HL-60 (cell line): ENCODE results near the gene PAPOLA.

Source experiments
- DNase-seq, 2 experiments: peaks; one replicate each; pipeline ENCODE4 v3.0.0-alpha.2; 2010 to 2020; ENCODE audit warnings: low read depth in 1 of 2, low spot score in 1 of 2
- H3K27ac ChIP-seq: fragments of 250-450 bp; sonication (Bioruptor Pico); replicated peaks from 2 replicates; pipeline ENCODE4 v1.5.1; 2020; ENCODE audit warnings: mild to moderate bottlenecking, moderate library complexity
- H3K27me3 ChIP-seq: fragments of 250-450 bp; sonication (Bioruptor Pico); 2 replicates; pipeline ENCODE4 v1.5.1; 2021; ENCODE audit warnings: mild to moderate bottlenecking, moderate library complexity; ENCODE audit not compliant: insufficient read depth, poor library complexity, severe bottlenecking
- H3K4me3 ChIP-seq: replicated peaks from 2 replicates; pipeline ENCODE4 v1.5.1; 2011; ENCODE audit warnings: mild to moderate bottlenecking, control low read depth, low read length; ENCODE audit not compliant: insufficient read depth
- CTCF ChIP-seq: IDR thresholded peaks from one replicate; pipeline ENCODE4 v1.5.1; 2011; ENCODE audit warnings: low read length, control low read depth, inconsistent platforms; ENCODE audit not compliant: insufficient read depth
- GABPA ChIP-seq: IDR thresholded peaks from 2 replicates; pipeline ENCODE4 v1.6.1; 2012; ENCODE audit warnings: low read depth
- POLR2AphosphoS5 ChIP-seq: IDR thresholded peaks from 2 replicates; pipeline ENCODE4 v1.6.1; 2012; ENCODE audit warnings: low read depth
- REST ChIP-seq: IDR thresholded peaks from 2 replicates; pipeline ENCODE4 v1.6.1; 2012; ENCODE audit warnings: low read depth; ENCODE audit not compliant: insufficient replicate concordance
- SPI1 ChIP-seq: IDR thresholded peaks from 2 replicates; pipeline ENCODE4 v1.6.1; 2012; ENCODE audit warnings: low read depth, mild to moderate bottlenecking, borderline replicate concordance

The PAPOLA gene

GRCh38 chr14:96481731-96482314, 20.4 kb upstream of the PAPOLA start:
- no peak for DNase-seq
- Histone ChIP-seq H3K27me3 (no peaks in the 10 kb centered on the region), H3K4me3 (no peak overlapping the region), H3K27ac (no peak overlapping the region)
- no peak for TF ChIP-seq REST
- no peak for TF ChIP-seq POLR2AphosphoS5

- Histone ChIP-seq H3K27ac (no peak overlapping the region), H3K27me3 (no peaks in the 10 kb centered on the region), H3K4me3 (no peak overlapping the region)
- no peak for DNase-seq
- no peak for TF ChIP-seq POLR2AphosphoS5
- TF ChIP-seq CTCF = no peak
- no peak for TF ChIP-seq REST
Measured at GRCh38 chr14:96482986-96483385, 19.2 kb upstream of the PAPOLA start.

- no peak for TF ChIP-seq REST
- H3K27me3 ChIP-seq = no peaks in the 10 kb centered on the region
- no peak for DNase-seq
- no peak overlapping the region for H3K4me3 ChIP-seq
- H3K27ac ChIP-seq = no peak overlapping the region
Measured at GRCh38 chr14:96484399-96484798, 17.8 kb upstream of the PAPOLA start.

GRCh38 chr14:96486705-96487104, 15.5 kb upstream of the PAPOLA start:
- no peak for TF ChIP-seq SPI1
- TF ChIP-seq CTCF = no peak
- TF ChIP-seq GABPA = no peak
- no peak for TF ChIP-seq REST
- TF ChIP-seq POLR2AphosphoS5 = no peak
- DNase-seq = no peak
- Histone ChIP-seq H3K4me3 (no peak overlapping the region), H3K27me3 (no peaks in the 10 kb centered on the region), H3K27ac (no peak overlapping the region)
